HCEC 1CT (cell line): ENCODE measurements around the gene SULT1C3.
A peak's percentile ranks its signal among the peaks of the same experiment; 100 is the strongest.

Experiments used
- DNase-seq: peaks from one replicate; pipeline ENCODE4 v3.0.0-alpha.2; 2017

Gene SULT1C3

DNA sequence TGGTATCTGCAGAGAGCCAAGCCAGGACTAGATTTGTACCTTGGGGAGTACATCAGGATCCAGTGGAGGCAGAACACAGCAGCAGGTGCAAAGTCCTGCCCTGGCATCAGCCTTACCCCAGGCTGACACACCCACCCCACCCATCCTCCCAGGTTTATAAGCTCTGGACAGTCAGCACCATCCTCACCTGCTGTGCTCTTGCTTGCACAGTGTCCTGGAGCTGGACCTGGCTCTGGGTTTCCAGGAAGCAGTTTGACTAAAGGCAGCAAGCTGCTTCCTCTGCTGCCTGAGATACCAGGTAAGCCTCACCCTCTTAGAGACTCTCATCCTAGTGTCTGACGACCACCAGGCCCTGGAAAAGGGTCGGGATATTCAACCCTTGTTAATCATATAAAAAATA lies at the start of gene SULT1C3:
Gene SULT1C3 (plus strand): TSS at position 183 of the 400 bp plus-strand sequence. CDS start 7,227 bp downstream, outside the sequence.
- no peak for DNase-seq

- peak; percentile 32 for DNase-seq
Measured at GRCh38 chr2:108193251-108193650, 46.5 kb upstream of the SULT1C3 start.

DNA sequence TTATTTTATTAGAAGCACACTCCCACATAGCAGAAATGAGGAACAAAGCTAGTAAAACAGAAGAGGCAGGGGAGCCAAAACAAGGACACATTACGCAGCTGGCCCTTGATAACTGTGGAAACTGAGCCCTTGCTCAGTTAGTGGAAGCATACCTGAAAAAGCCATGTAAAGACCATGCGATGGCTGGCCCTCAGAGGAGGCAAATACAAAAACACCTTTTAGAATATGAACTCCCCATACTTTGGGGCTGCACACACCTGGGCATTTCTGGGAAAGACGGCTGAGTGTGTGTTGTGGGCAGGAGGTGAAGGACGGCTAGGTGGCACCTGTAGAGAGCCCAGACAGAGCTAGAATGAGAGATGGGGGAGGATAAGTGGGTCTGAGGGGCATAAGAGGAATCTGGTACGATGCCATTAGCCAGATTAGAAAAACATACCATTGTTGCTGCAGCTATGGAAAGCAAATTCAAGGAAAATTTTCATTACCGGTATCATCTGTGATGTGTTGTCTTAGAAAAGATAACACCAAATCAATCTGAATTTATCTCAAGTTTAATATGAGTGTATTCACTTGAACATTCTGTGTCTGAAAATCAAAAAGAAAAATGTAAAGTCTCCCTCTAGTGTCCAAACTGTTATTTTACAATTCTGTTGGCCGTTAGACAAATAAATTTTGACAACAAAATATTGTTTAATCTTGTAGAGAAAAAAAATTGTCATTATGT lies 45.2 kb upstream of the SULT1C3 start:
- peak; percentile 4 for DNase-seq

DNA sequence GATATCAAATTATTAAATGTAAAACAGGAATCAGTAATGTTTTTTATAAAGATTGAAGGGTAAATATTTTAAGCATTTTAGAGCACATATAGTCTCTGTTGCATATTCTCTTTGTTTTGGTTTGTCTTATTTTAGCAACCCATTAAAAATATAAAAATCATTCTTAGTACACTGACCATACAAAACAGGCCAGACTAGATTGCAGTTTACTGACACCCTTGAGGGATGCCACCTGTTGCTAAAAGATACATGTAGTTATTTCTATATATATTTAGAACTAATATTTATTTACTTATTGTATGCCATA lies 44.7 kb upstream of the SULT1C3 start:
- no peak for DNase-seq

DNA sequence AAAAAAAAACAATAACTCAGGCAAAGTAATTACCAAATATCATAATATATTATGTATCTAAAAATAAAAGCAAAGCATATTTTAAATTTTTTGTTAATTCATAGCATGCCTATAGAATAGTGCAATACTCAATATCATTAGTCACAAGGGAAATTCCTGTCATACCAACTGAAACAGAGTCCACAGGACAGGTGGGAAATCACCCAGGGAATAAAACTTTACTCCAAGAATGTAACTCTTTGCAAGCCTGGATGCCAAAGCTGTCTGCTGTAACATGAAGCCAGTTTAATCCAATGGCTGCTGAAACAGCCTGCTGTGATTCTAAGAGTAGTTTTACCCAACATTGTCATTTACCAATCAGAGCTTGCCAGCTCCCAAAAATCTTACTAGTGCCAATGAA lies 40.0 kb upstream of the SULT1C3 start:
- peak; percentile 41 for DNase-seq

GRCh38 chr2:108200569-108200968 lies 39.2 kb upstream of the SULT1C3 start:
- DNase-seq: no peak

DNA sequence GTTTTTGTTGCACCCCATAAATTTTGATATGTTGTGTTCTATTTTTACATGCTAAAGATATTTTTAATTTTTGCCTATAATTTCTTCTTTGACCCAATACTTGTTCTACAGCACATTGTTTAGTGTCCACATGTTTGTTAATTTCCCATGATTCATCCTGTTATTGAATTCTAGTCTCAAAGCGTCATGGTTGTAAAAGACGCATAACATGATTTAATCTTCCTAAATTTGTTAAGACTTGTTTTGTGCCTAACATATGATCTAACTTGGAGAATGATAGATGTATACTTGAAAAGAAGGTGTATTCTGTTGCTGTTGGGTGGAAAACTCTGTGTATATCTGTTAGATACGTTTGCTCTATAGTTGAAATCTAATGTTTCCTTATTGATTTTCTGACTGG lies 27.1 kb upstream of the SULT1C3 start:
- DNase-seq: no peak

- DNase-seq: peak; percentile 74
Measured at GRCh38 chr2:108215794-108216211, 24.0 kb upstream of the SULT1C3 start.

- DNase-seq: no peak
Measured at GRCh38 chr2:108217211-108217610, 22.6 kb upstream of the SULT1C3 start.

DNA sequence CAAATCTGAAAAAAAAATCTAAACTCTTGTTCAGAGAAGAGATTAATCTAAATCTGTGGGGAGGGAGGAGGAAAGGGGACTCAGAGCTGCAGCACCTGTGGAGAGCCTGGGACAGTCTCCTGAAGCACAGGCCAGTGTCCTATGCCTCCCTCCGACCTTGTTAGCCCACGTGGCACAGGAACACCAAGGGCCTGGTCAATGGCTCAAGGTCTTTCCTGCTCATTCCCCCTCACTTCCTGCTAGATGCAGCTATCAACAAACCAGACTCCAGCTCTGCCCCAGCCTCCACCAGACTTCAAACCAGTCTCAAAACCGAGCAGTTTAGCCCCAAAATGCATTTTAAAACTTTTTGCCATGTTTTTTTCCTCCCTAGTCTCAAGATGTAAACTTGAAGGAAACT lies 20.1 kb upstream of the SULT1C3 start:
- no peak for DNase-seq

DNA sequence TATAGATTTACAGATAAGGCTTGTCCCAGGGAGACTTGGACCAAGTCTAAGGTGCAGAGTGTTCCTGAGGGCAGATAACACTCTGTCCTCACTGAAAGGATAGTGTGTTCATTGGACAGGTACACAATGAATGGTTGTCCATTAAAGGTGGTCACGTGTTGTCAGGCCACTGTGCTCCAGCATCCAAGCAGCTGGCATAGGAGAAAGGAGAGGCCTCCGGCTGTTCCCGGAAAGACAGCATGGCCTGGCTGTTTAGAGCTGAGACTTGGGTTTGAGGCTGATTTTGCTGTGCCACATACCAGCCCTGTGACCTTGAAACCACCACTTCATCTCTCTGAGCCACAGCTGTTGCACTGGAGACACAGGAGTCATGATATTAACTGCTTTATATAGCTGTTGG lies 19.6 kb upstream of the SULT1C3 start:
- DNase-seq: no peak

GRCh38 chr2:108220942-108221541 lies 18.7 kb upstream of the SULT1C3 start:
- no peak for DNase-seq

DNA sequence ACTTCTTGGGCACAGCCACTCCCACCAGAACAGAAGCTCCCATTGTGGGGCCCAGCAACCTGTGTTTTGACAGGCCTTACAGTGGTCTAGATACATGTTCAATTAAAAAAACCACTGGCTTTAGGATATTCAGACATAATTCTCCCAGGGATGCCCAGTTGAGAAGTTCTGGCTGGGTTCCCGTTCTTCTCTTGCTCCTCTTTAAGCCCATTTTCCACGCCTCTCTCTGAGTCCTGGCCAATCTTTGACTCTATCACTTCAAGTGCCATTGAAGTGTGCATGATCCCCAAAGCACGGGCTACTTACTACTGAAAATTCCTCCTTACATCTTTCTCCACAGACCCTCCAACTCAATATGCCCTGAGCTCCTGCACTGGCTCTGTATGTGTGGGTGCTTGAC lies 17.5 kb upstream of the SULT1C3 start:
- no peak for DNase-seq

DNA sequence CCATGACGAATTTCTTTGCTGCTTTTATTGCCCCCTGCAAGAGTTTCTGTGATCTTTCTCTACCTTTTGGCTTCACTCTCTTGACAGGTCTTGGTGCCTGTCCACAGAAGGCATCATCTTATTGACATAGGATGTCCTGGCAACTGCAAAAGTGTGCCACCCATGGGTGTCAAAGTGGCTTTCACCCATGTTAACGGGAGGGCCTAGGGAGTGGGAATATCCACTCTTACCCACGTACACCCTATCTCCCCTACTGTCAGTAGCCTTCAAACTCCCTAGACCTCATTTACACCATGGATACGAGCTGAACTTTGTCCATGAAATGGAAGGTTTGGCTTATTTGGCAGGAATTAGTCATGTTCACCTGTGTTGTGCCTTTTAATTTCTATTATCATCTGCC lies 16.2 kb upstream of the SULT1C3 start:
- DNase-seq: no peak

- no peak for DNase-seq
Measured at GRCh38 chr2:108224022-108224421, 15.7 kb upstream of the SULT1C3 start.

DNA sequence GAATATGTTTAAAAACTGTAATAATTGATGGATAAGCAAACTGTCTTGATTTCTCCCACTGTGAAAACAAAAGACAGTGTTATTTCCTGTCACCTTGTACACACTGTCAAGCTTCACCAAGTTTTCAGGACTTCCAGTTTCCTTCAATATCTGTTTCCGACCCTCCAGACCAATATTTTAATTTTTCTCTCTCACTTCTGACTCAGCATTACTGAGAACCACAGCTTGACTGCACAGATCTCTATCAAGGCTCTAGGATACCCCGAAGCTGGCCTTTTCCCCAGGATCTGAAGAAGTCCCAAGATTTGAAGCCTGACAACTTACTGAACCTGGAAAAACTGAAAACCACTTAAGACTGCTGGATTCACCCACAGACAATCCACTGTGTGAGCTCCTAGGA lies 13.2 kb upstream of the SULT1C3 start:
- DNase-seq: no peak

GRCh38 chr2:108228006-108228405 lies 11.8 kb upstream of the SULT1C3 start:
- no peak for DNase-seq

GRCh38 chr2:108228537-108228936 lies 11.2 kb upstream of the SULT1C3 start:
- DNase-seq: no peak

DNA sequence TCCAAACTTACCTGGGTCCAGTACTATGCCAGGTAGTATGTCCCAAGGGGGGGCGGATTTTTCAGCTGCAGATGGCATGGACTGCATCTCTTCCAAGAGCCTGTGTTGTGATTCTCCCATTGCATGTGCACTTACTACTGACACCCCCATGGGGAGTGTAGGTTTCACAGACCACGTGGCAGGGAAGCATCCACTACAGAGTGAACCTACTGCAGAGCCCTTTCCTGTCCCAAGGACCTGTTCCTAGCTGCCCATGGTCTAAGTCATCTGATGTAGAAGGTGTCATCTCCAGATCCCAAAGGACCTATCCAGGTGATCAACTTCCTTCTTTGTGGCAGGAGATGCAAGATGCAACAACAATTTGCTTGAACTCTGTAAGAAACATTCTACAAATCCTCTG lies 9.9 kb upstream of the SULT1C3 start:
- no peak for DNase-seq

- no peak for DNase-seq
Measured at GRCh38 chr2:108235577-108235976, 4.2 kb upstream of the SULT1C3 start.

GRCh38 chr2:108236676-108237335 lies 3.0 kb upstream of the SULT1C3 start:
- DNase-seq: no peak

- DNase-seq: no peak
Measured at GRCh38 chr2:108240966-108241365, 1.2 kb downstream of the SULT1C3 start.

DNA sequence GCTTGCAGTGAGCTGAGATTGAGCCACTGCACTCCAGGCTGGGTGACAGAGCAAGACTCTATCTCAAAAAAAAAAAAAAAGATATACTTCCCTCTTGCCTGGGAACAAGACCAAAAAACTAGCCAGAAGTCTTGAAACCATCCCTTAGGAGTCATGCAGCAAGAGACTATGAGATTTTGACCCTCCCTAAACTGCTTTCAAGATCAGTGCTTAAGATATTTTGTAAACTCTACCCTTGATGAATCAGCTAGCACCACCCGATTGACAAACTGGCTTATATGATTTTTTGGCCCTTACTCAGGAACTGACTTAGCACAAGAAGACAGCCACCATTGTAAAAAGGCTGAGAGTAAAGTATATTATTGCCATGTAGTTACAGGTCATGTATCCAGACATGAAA lies 3.8 kb downstream of the SULT1C3 start:
- peak; percentile 56 for DNase-seq

GRCh38 chr2:108244667-108245414 lies 5.1 kb downstream of the SULT1C3 start:
- DNase-seq: no peak
